PC-3 (cell line): ENCODE results near the gene TENT4B.

ENCODE experiments used
- EZH2 ChIP-seq: fragments of 300-600 bp; sonication (generic); IDR thresholded peaks from one replicate; pipeline ENCODE4 v1.6.1; 2017; ENCODE audit warnings: antibody characterized with exemption, mild to moderate bottlenecking, low read length; ENCODE audit not compliant: unreplicated experiment
- EZH2phosphoT487 ChIP-seq: fragments of 300-600 bp; sonication (generic); IDR thresholded peaks from 2 replicates; pipeline ENCODE4 v1.6.1; 2018; ENCODE audit warnings: mild to moderate bottlenecking, antibody characterized with exemption, low read length, borderline replicate concordance
- TF ChIP-seq, protein P1 (sequence below): fragments of 300-600 bp; sonication (generic); conservative IDR thresholded peaks from 2 replicates; pipeline ENCODE4 v1.5.1; 2017; ENCODE audit warnings: antibody characterized with exemption, low read depth, mild to moderate bottlenecking, low read length

DNA sequence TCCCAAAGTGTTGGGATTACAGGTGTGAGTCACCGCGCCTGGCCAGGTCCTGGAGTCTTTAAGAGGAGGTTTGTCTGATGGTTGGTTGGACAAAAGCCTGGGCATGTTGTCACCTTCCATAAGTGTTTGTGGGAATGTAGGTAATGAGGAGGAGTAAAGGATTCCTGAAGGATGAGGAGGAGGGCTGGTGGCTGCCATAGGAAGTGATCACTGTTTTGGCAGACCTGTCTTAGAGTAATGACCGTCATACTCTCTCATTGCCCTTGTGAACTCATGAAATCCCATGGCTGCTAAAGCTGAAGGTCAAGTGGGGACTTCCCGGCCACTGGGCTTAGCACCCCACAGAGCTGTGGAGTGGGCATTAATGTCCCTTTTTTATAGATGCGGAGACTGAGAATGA is 40.5 kb downstream of the TENT4B start:
- TF ChIP-seq, protein P1, sequence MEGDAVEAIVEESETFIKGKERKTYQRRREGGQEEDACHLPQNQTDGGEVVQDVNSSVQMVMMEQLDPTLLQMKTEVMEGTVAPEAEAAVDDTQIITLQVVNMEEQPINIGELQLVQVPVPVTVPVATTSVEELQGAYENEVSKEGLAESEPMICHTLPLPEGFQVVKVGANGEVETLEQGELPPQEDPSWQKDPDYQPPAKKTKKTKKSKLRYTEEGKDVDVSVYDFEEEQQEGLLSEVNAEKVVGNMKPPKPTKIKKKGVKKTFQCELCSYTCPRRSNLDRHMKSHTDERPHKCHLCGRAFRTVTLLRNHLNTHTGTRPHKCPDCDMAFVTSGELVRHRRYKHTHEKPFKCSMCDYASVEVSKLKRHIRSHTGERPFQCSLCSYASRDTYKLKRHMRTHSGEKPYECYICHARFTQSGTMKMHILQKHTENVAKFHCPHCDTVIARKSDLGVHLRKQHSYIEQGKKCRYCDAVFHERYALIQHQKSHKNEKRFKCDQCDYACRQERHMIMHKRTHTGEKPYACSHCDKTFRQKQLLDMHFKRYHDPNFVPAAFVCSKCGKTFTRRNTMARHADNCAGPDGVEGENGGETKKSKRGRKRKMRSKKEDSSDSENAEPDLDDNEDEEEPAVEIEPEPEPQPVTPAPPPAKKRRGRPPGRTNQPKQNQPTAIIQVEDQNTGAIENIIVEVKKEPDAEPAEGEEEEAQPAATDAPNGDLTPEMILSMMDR = no peak
- TF ChIP-seq EZH2phosphoT487 (no peak), EZH2 (no peak)
